ENCODE measurements around the gene PPP1R2C. TPM values are rescaled to one million over a fixed set of nuclear protein-coding genes. Genes with fewer than 3 reads are reported as not detected.

PPP1R2C gene
- total RNA-seq, 1 experiment from 2014 or later = not detected

DNA sequence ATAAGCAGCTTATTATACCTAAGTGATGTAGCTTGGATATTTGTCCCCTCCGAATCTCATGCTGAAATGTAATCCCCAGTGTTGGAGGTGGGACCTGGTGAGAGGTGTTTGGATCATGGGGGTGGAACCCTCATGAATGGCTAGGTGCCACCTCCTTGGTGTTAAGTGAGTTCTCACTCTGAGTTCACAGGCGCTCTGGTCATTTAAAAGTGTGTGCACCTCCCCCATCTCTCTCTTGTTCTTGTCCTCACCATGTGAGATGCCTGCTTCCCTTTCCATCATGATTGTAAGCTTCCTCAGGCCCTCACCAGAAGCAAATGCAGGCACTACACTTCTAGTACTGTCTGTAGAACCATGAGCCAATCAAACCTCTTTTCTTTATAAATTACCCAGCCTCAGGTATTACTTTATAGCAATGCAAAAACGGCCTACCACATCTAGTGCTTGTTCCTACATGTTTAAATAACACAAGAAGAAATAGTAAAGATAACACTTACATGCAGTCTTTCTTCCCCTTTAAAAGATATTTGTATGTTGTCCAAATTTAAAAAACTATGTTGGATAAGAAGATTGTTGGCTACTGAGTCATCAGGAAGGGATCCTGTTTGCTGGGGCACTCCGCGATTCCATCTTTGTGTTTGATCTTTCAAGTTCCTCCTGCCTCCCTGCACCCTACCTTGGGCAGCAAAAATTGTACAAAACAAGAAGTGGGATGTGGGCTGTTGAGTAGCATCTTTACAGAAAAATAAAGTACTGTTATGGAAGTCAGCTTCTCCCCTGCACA lies 29.7 kb downstream of the PPP1R2C start:
- DNase-seq (ENCODE audit: low spot score) = peak; percentile 45

DNA sequence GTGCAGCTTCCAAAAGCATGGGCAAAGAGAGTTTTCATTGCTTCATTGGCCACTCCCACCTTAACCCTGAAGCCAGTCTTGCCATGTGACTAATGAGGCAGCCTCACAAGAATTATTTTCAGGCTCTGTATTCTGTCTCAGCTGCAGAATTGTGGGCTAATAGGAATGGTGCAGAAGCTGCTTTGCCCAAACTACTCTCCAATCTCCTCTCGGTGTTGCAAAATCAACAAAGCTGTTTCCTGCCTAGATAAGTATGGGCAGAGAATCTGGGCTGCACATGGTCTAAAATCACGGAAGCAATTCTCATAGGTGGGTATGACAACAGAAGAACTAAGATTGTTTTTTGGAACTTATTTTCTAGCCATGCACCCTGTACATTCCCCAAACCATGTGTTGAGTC lies 31.4 kb downstream of the PPP1R2C start:
- DNase-seq (ENCODE audit: low spot score) = no peak

DNA sequence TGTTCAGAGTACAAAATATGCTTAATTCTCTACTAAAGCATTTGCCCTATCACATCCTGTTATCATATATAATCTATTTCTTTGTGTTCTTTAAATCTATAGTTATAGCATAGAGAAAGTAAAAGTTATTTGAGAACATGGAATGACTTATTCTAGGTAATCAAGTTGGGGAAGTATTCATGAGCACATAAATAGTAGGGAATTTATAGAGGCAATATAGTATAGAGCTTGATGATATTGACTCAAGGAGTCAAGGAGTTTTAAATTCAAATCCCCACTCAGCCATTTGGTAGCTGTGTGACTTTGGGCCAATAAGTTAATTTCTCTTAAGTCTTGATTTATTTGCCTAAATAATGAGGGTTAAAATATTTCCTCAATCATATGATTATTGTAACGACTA lies 37.5 kb downstream of the PPP1R2C start:
- DNase-seq (ENCODE audit: low spot score) = no peak

DNA sequence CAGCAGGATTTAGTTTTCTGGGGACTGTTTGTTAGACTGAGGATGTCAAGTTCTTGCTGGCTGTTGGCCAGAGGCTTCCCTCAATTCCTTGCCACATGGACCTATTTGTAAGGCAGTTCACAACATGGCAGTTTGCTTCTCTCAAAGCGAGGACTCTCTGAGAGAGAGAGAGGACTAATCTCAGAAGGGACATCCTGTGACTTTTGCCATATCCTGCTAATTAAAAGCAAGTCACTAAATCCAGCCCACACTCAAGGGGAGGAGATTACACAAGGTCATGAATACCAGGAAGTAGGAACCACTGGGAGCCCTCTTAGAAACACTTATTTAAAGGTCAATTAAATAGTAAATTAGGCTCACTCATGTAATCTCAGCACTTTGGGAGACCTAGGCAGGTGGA lies 38.2 kb downstream of the PPP1R2C start:
- no peak for DNase-seq (ENCODE audit: low spot score)

DNA sequence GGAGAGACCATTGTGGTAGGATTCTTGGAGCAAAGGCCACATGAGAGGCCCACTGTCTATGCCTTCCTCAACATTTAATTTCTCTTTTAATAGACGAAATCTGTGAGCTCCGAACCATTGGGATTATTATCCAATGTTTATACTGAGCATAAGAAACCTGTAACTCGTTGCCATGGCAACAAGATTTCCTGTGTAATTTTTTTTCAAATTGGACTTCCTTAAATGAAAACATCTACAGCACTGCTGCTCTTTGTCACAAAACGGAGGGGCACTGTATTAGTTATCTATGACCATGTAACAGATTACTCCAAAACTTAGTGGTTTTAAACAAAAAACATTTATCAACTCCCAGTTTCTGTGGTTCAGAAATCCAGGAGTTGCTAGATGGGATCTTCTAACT lies 38.7 kb downstream of the PPP1R2C start:
- DNase-seq (ENCODE audit: low spot score) = peak; percentile 4

DNA sequence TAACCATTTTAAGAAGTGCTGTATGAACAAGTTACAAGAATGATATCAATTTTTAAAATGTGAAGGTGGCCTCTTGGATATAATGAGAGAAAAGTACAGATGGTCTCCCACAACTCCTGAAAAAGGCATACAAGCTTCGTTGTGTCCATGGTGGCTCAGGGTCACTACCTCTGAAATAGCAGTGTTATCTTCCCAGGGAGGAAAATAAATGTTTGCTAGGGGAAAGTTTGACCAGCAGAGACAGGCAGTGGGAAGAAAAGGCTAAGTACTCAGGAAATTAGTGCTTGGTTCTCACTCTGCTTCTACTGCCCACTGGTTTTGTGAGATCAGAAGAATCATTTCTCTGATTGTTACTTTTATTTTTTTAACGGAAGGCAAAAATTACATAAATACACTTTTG lies 39.4 kb downstream of the PPP1R2C start:
- DNase-seq (ENCODE audit: low spot score) = no peak

DNA sequence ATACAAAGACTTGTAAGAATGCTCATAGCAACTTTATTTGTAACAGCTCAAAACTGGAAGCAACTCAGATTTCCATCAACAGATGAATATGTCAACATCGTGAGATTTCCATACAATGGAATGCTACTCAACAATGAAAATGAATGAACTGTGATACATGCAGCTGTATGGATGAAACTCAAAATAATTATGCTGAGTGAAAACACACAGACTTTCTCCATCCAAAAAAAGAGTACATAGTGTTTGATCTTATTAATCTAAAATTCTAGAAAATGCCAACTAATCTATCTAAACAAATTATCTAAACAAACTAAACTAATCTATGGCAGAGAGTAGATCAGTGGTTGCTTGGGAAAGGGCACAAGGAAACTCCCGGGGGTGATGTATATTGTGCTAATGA lies 42.7 kb downstream of the PPP1R2C start:
- no peak for DNase-seq (ENCODE audit: low spot score)

DNA sequence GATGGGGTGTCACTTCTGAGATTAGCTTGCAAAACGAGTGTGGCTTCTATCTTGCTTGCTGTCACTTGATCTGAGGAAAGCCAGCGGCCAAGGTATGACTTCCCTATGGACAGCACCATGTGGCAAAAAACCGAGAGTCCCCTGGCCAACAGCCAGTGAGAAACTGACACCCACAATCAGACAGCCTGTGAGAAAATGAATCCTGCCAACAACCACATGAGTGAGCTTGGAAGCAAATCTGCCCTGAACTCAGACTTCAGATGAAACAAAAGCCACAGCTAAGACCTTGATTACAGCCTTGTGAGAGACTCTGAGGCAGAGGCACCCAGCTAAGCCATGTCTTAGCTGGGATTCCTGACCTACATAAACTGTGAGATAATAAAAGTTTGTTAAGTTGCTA lies 45.5 kb downstream of the PPP1R2C start:
- no peak for DNase-seq (ENCODE audit: low spot score)

All from A172 (cell line).